SK-N-SH (cell line): ENCODE results near the gene AFAP1. TPM values are rescaled to one million over a fixed set of nuclear protein-coding genes. Genes with fewer than 3 reads are reported as not detected.

Experiments
- CTCF ChIA-PET: fragments of 300-600, 350-600 bp; formaldehyde crosslinking; extraction: SDS; loops from one replicate; lab custom pipeline; 2021; lab: Yijun Ruan, JAX
- POLR2A ChIA-PET: fragments of 350-600 bp; sonication (Branson Sonifier 250); formaldehyde crosslinking; extraction: SDS; loops from one replicate; lab custom pipeline; 2020; ENCODE audit warnings: antibody characterized with exemption, inconsistent platforms; lab: Yijun Ruan, JAX
- DNase-seq: peaks from one replicate; pipeline ENCODE4 v3.0.0; 2012
- H2AFZ ChIP-seq: fragments of 200-600 bp; sonication (generic); 2 replicates; pipeline ENCODE4 v1.8.1; 2016; ENCODE audit warnings: antibody characterized with exemption, mild to moderate bottlenecking, low read depth
- H3F3A ChIP-seq: fragments of 200-600 bp; sonication (generic); replicated peaks from 2 replicates; pipeline ENCODE3; 2016; ENCODE audit warnings: antibody characterized with exemption, mild to moderate bottlenecking; ENCODE audit not compliant: insufficient read depth
- H3K27ac ChIP-seq, 2 experiments: fragments of 200-500 bp in 1 of 2; fragments of 200-600 bp in 1 of 2; sonication (Bioruptor generic) in 1 of 2; sonication (generic), shearing (Covaris generic) in 1 of 2; 2 replicates each; pipeline versions ENCODE4 v1.5.1 to v1.6.1; 2014 to 2016; ENCODE audit warnings: low read depth in 2 of 2, inconsistent platforms in 1 of 2, low read length in 1 of 2, mild to moderate bottlenecking in 1 of 2, mixed read lengths in 1 of 2
- H3K27me3 ChIP-seq: fragments of 200-600 bp; sonication (generic), shearing (Covaris generic); 2 replicates; pipeline ENCODE4 v1.6.1; 2016; ENCODE audit warnings: mixed run types; ENCODE audit not compliant: insufficient read depth
- H3K36me3 ChIP-seq, 2 experiments: fragments of 200-500 bp in 1 of 2; fragments of 200-600 bp in 1 of 2; sonication (Bioruptor generic) in 1 of 2; sonication (generic) in 1 of 2; replicated peaks in 1 of 2; 2 replicates each; pipeline versions ENCODE3 to v1.5.1; 2014 to 2016; ENCODE audit warnings: low read length in 1 of 2, mild to moderate bottlenecking in 1 of 2; ENCODE audit not compliant: insufficient read depth in 2 of 2, control insufficient read depth in 1 of 2
- H3K4me1 ChIP-seq, 2 experiments: fragments of 200-500 bp in 1 of 2; fragments of 200-600 bp in 1 of 2; sonication (Bioruptor generic) in 1 of 2; sonication (generic), shearing (Covaris generic) in 1 of 2; 2 replicates each; pipeline versions ENCODE4 v1.5.1 to v1.6.1; 2014 to 2016; ENCODE audit warnings: low read depth in 1 of 2, low read length in 1 of 2, mixed run types in 1 of 2; ENCODE audit not compliant: insufficient read depth in 2 of 2, control insufficient read depth in 1 of 2
- H3K4me2 ChIP-seq: fragments of 200-600 bp; sonication (generic), shearing (Covaris generic); 2 replicates; pipeline ENCODE4 v1.6.1; 2017; ENCODE audit warnings: mixed run types
- H3K4me3 ChIP-seq, 2 experiments: fragments of 200-500 bp in 1 of 2; fragments of 200-600 bp in 1 of 2; sonication (Bioruptor generic) in 1 of 2; sonication (generic), shearing (Covaris generic) in 1 of 2; 2 replicates each; pipeline versions ENCODE4 v1.5.1 to v1.8.1; 2014 to 2016; ENCODE audit warnings: low read depth in 2 of 2, inconsistent platforms in 1 of 2, low read length in 1 of 2, mild to moderate bottlenecking in 1 of 2, mixed read lengths in 1 of 2, moderate library complexity in 1 of 2
- H3K79me2 ChIP-seq: fragments of 200-600 bp; sonication (generic); 2 replicates; pipeline ENCODE4 v1.8.1; 2017; ENCODE audit warnings: mild to moderate bottlenecking; ENCODE audit not compliant: insufficient read depth
- H3K9ac ChIP-seq: fragments of 200-600 bp; sonication (generic); 2 replicates; pipeline ENCODE4 v1.6.1; 2017; ENCODE audit warnings: mixed run types
- H3K9me2 ChIP-seq: fragments of 200-600 bp; sonication (generic); 2 replicates; pipeline ENCODE4 v1.6.1; 2017; ENCODE audit warnings: mixed run types
- H3K9me3 ChIP-seq: fragments of 200-600 bp; sonication (generic); 2 replicates; pipeline ENCODE4 v1.6.1; 2017; ENCODE audit warnings: mixed run types, mild to moderate bottlenecking, moderate library complexity
- H4K20me1 ChIP-seq: fragments of 200-600 bp; sonication (generic); 2 replicates; pipeline ENCODE4 v1.6.1; 2017; ENCODE audit warnings: mild to moderate bottlenecking, mixed run types; ENCODE audit not compliant: insufficient read depth
- EZH2phosphoT487 ChIP-seq: fragments of 200-600 bp; sonication (generic); IDR thresholded peaks from 2 replicates; pipeline ENCODE4 v1.6.1; 2017; ENCODE audit warnings: low read depth, mixed run types, mild to moderate bottlenecking, antibody characterized with exemption, moderate library complexity, borderline replicate concordance
- MAX ChIP-seq: IDR thresholded peaks from 2 replicates; pipeline ENCODE4 v1.4.0; 2012; ENCODE audit warnings: low read depth
- MXI1 ChIP-seq: IDR thresholded peaks from 2 replicates; pipeline ENCODE4 v1.6.1; 2012; ENCODE audit warnings: mild to moderate bottlenecking, low read depth, low read length, improper control_type of control experiment
- NFIC ChIP-seq: IDR thresholded peaks from 2 replicates; pipeline ENCODE4 v1.4.0; 2012; ENCODE audit warnings: borderline replicate concordance
- PBX3 ChIP-seq: IDR thresholded peaks from 2 replicates; pipeline ENCODE4; 2012
- RAD21 ChIP-seq: IDR thresholded peaks from 2 replicates; pipeline ENCODE4 v1.6.1; 2012; ENCODE audit warnings: mild to moderate bottlenecking, low read length
- USF2 ChIP-seq: fragments of 150-350 bp; IDR thresholded peaks from 2 replicates; pipeline ENCODE4 v1.6.1; 2017; ENCODE audit warnings: antibody characterized with exemption, low read length, low read depth, borderline replicate concordance
- ZBTB33 ChIP-seq: IDR thresholded peaks from 2 replicates; pipeline ENCODE4 v1.4.0; 2012; ENCODE audit warnings: low read depth, borderline replicate concordance
- WGBS: methylation state at CpG from one replicate; pipeline ENCODE4 v1.1.6; 2017; ENCODE audit warnings: low lambda C conversion rate; 5-methylcytosine and 5-hydroxymethylcytosine counted together
- polyA plus RNA-seq, 3 experiments: library from polyadenylated mRNA; depleted of rRNA; stranded (reverse); fragments of >200 nt; gene quantifications; 2 replicates each; pipeline ENCODE4 v1.2.3, GENCODE V29; 2012
- TF ChIP-seq, protein P1 (sequence below): fragments of 150-350 bp; IDR thresholded peaks from 2 replicates; pipeline ENCODE4 v1.6.1; 2016; ENCODE audit warnings: mild to moderate bottlenecking, low read depth, low read length

AFAP1 gene
- polyA plus RNA-seq, 1 of the 3 experiments (the other 2 are of a cell fraction) = 67.9 TPM

GRCh38 chr4:7774301-7775294, 165.1 kb downstream of the AFAP1 start:
- Histone ChIP-seq H3K27ac (peak overlapping the region in 1 of 2 experiments; percentile 12; a peak in 2 of 4 replicates), H3K4me1 (peaks cover 3 to 19% of the 10 kb centered on the region in 2 experiments; a peak in 2 of 4 replicates), H3K36me3 (peaks cover 89 to 94% of the 10 kb centered on the region in 2 experiments), H3K9ac (no peak overlapping the region), H4K20me1 (peaks cover 66% of the 10 kb centered on the region), H3K27me3 (no peaks in the 10 kb centered on the region), H3K9me2 (no peaks in the 10 kb centered on the region), H3K9me3 (no peaks in the 10 kb centered on the region), H3K79me2 (peaks cover 97% of the 10 kb centered on the region), H3K4me2 (no peak overlapping the region), H3K4me3 (no peak overlapping the region), H2AFZ (no peak overlapping the region), H3F3A (peaks cover 26% of the 10 kb centered on the region)
- no peak for DNase-seq
- TF ChIP-seq USF2 = no peak
- TF ChIP-seq NFIC = no peak
- no peak for TF ChIP-seq EZH2phosphoT487
- TF ChIP-seq RAD21 = no peak
- TF ChIP-seq, protein P1, sequence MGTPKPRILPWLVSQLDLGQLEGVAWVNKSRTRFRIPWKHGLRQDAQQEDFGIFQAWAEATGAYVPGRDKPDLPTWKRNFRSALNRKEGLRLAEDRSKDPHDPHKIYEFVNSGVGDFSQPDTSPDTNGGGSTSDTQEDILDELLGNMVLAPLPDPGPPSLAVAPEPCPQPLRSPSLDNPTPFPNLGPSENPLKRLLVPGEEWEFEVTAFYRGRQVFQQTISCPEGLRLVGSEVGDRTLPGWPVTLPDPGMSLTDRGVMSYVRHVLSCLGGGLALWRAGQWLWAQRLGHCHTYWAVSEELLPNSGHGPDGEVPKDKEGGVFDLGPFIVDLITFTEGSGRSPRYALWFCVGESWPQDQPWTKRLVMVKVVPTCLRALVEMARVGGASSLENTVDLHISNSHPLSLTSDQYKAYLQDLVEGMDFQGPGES = no peak
- TF ChIP-seq MAX = no peak
- no peak for TF ChIP-seq ZBTB33
- no peak for TF ChIP-seq PBX3
- TF ChIP-seq MXI1 = no peak
- POLR2A ChIA-PET = no interaction called here
- CTCF ChIA-PET = interaction anchor here (0.9 to 6.1 kb wide), 7 partner anchors 10 to 213 kb away, joined by 4 to 42 read pairs (median 5); no protein-coding TSS in a partner anchor
- 94% methylated on average over 22 of the region's 22 CpGs for WGBS
